Prostate gland (tissue), 2 donors: ENCODE data around the gene AK8. TPM values are rescaled to one million over a fixed set of nuclear protein-coding genes. Genes with fewer than 3 reads are reported as not detected.

Source experiments
- DNase-seq: peaks from one replicate; pipeline ENCODE4 v3.0.0-alpha.2; 2019; ENCODE audit warnings: low spot score
- H3K27ac ChIP-seq, 2 donors: fragments of 200-600 bp; sonication (generic); 2 replicates each; pipeline ENCODE4 v1.5.1; 2017 to 2019
- H3K27me3 ChIP-seq: fragments of 200-600 bp; sonication (generic); replicated peaks from 2 replicates; pipeline ENCODE4 v1.5.1; 2019; ENCODE audit not compliant: insufficient read depth
- H3K36me3 ChIP-seq, 2 donors: fragments of 200-600 bp; sonication (generic); 1 replicate in 1 of 2; 2 replicates in 1 of 2; pipeline versions ENCODE4 v1.5.1 to v1.8.1; 2017 to 2019
- H3K4me1 ChIP-seq: fragments of 200-600 bp; sonication (generic); replicated peaks from 2 replicates; pipeline ENCODE4 v1.5.1; 2019
- H3K4me3 ChIP-seq, 2 donors: fragments of 200-600 bp; sonication (generic); 2 replicates each; pipeline ENCODE4 v1.5.1; 2017 to 2019
- H3K9me3 ChIP-seq: fragments of 200-600 bp; sonication (generic); 2 replicates; pipeline ENCODE4 v1.5.1; 2017
- CTCF ChIP-seq, 4 experiments: fragments of 200-600 bp in 2 of 4; fragments of 450-650 bp in 2 of 4; sonication (generic) in 2 of 4; IDR thresholded peaks; 1 replicate in 3 of 4; 2 replicates in 1 of 4; pipeline ENCODE4 v1.5.1; 2016 to 2019; ENCODE audit warnings: antibody characterized with exemption in 4 of 4, mild to moderate bottlenecking in 2 of 4, moderate library complexity in 2 of 4
- POLR2A ChIP-seq: fragments of 450-650 bp; IDR thresholded peaks from one replicate; pipeline ENCODE4 v1.6.1; 2016; ENCODE audit warnings: antibody characterized with exemption, mild to moderate bottlenecking
- POLR2AphosphoS5 ChIP-seq: sonication (generic); formaldehyde crosslinking; IDR thresholded peaks from one replicate; pipeline ENCODE4 v1.6.1; 2017; ENCODE audit warnings: antibody characterized with exemption
- WGBS: methylation state at CpG from one replicate; pipeline ENCODE4 v1.1.5; 2018; 5-methylcytosine and 5-hydroxymethylcytosine counted together
- intact Hi-C: fragments of 100-400 bp; cut with DNase I; formaldehyde crosslinking; loops from one replicate; pipeline ENCODE4 v1.14.2; 2022
- total RNA-seq, 2 donors: library from RNA; depleted of rRNA; stranded (reverse); fragments of >200 nt; gene quantifications; one replicate each; pipeline ENCODE4 v1.1.0, GENCODE V29; 2016

Gene AK8
- 1 to 10 TPM; 3.3 to 4.1 TPM for total RNA-seq

GRCh38 chr9:132877824-132878694, at the start of gene AK8:
Gene AK8, minus strand, starts transcription at chr9:132878284. Its CDS starts 29 bp downstream, at chr9:132878255.
- intact Hi-C loops = loop anchor here (10.0 kb wide), 2 partner anchors 67 to 203 kb away; partner anchors contain the start of genes GTF3C4 and TSC1
- no peaks in the 10 kb centered on the region for H3K4me1 ChIP-seq
- peak; percentile 40 for DNase-seq
- peak within 1 kb of the TSS; percentile 79 to 87 for H3K4me3 ChIP-seq
- H3K27me3 ChIP-seq = no peaks in the 10 kb centered on the region
- H3K27ac ChIP-seq = peak within 1 kb of the TSS; percentile 78 to 80
- 1% methylated on average over 76 of the region's 89 CpGs for WGBS
- no peaks in the 10 kb centered on the region for H3K9me3 ChIP-seq
- TF ChIP-seq POLR2AphosphoS5 (peak; percentile 68), CTCF (IDR thresholded peaks at IDR 0.05) (peak in 2 of 4 experiments; percentile 3 to 14), POLR2A (no peak)
- no peaks in the 10 kb centered on the region for H3K36me3 ChIP-seq

- Histone ChIP-seq H3K27ac (no peak overlapping the region), H3K4me3 (no peak overlapping the region), H3K36me3 (no peaks in the 10 kb centered on the region), H3K27me3 (no peaks in the 10 kb centered on the region), H3K4me1 (no peaks in the 10 kb centered on the region), H3K9me3 (no peaks in the 10 kb centered on the region)
- DNase-seq = no peak
- no peak for TF ChIP-seq CTCF (IDR thresholded peaks at IDR 0.05)
- TF ChIP-seq POLR2A = no peak
- no peak for TF ChIP-seq POLR2AphosphoS5
- intact Hi-C loops = no loop called here
- 87% methylated on average over 7 of the region's 7 CpGs for WGBS
Observed at GRCh38 chr9:132927704-132928103, 49.6 kb upstream of the AK8 start.

- no peak overlapping the region for H3K27ac ChIP-seq
- no peak for DNase-seq
- peaks cover 0 to 10% of the 10 kb centered on the region in 2 donors for H3K36me3 ChIP-seq
- intact Hi-C loops = no loop called here
- WGBS = 84% methylated on average over 9 of the region's 9 CpGs
- H3K9me3 ChIP-seq = no peaks in the 10 kb centered on the region
- H3K27me3 ChIP-seq = no peaks in the 10 kb centered on the region
- H3K4me1 ChIP-seq = no peaks in the 10 kb centered on the region
- no peak overlapping the region for H3K4me3 ChIP-seq
- TF ChIP-seq CTCF (IDR thresholded peaks at IDR 0.05) = no peak
- TF ChIP-seq POLR2AphosphoS5 = no peak
Observed at GRCh38 chr9:132923346-132923902, 45.3 kb upstream of the AK8 start.

GRCh38 chr9:132919614-132920268, 41.7 kb upstream of the AK8 start:
- no peak overlapping the region for H3K27ac ChIP-seq
- intact Hi-C loops = no loop called here
- no peaks in the 10 kb centered on the region for H3K27me3 ChIP-seq
- no peak for DNase-seq
- TF ChIP-seq POLR2A (no peak), POLR2AphosphoS5 (no peak), CTCF (IDR thresholded peaks at IDR 0.05) (no peak)
- 94% methylated on average over 7 of the region's 7 CpGs for WGBS
- no peak overlapping the region for H3K4me3 ChIP-seq
- H3K4me1 ChIP-seq = no peaks in the 10 kb centered on the region
- no peaks in the 10 kb centered on the region for H3K9me3 ChIP-seq
- H3K36me3 ChIP-seq = peaks cover 0 to 10% of the 10 kb centered on the region in 2 donors
